Stomach (tissue), 19 donors: ENCODE measurements around the gene MZT2B. TPM values are rescaled to one million over a fixed set of nuclear protein-coding genes. Genes with fewer than 3 reads are reported as not detected.
"Not testable (repeated sequence)": the region's sequence is repeated elsewhere in the genome, so short reads cannot be mapped to it uniquely, and the experiment has no call there.

Experiments
- DNase-seq, 2 donors: peaks; one replicate each; pipeline versions ENCODE4 v3.0.0 to v3.0.0-alpha.2; 2013 to 2019
- H3K27ac ChIP-seq, 5 donors: fragments of 200-600 bp in 4 of 5; sonication (generic) in 4 of 5; one replicate each; pipeline ENCODE4 v1.5.1; 2013 to 2019; ENCODE audit warnings: mild to moderate bottlenecking in 1 of 5, moderate library complexity in 1 of 5
- H3K27me3 ChIP-seq, 3 donors: fragments of 200-600 bp; sonication (generic); one replicate each; pipeline ENCODE4 v1.5.1; 2017 to 2019; ENCODE audit warnings: mixed run types in 1 of 3
- H3K36me3 ChIP-seq, 4 donors: fragments of 200-600 bp; sonication (generic); 1 replicate in 3 of 4; 2 replicates in 1 of 4; pipeline ENCODE4 v1.5.1; 2016 to 2019
- H3K4me1 ChIP-seq, 4 donors: fragments of 200-600 bp; sonication (generic); one replicate each; pipeline ENCODE4 v1.5.1; 2016 to 2019
- H3K4me3 ChIP-seq, 4 donors: fragments of 200-600 bp; sonication (generic) in 3 of 4; one replicate each; pipeline ENCODE4 v1.5.1; 2016 to 2019; ENCODE audit warnings: mild to moderate bottlenecking in 1 of 4
- H3K9me3 ChIP-seq, 4 donors: fragments of 200-600 bp; sonication (generic); one replicate each; pipeline ENCODE4 v1.5.1; 2016 to 2019
- EP300 ChIP-seq: sonication (generic); formaldehyde crosslinking; IDR thresholded peaks from one replicate; pipeline ENCODE4 v1.6.1; 2017; ENCODE audit warnings: antibody characterized with exemption
- POLR2A ChIP-seq, 4 donors: fragments of 450-650 bp; IDR thresholded peaks; one replicate each; pipeline ENCODE4 v1.6.1; 2016; ENCODE audit warnings: antibody characterized with exemption in 4 of 4, control low read depth in 2 of 4, mild to moderate bottlenecking in 1 of 4, moderate library complexity in 1 of 4
- POLR2AphosphoS5 ChIP-seq, 3 donors: sonication (generic); formaldehyde crosslinking; IDR thresholded peaks; one replicate each; pipeline ENCODE4 v1.6.1; 2016; ENCODE audit warnings: antibody characterized with exemption in 3 of 3
- WGBS, 5 donors: extraction: QIAGEN DNeasy Blood & Tissue Kit in 3 of 5; methylation state at CpG; one replicate each; pipeline versions ENCODE4 v1.1.5 to v1.1.7; 2013 to 2018; 5-methylcytosine and 5-hydroxymethylcytosine counted together
- intact Hi-C: fragments of 100-400 bp; cut with DNase I; formaldehyde crosslinking; loops from one replicate; pipeline ENCODE4 v1.15.1; 2023; ENCODE audit warnings: low total_unique reads
- long read RNA-seq, 10 donors: transcript quantifications; one replicate each; lab custom pipeline, GENCODE V29; 2026
- polyA plus RNA-seq, 3 donors: library from polyadenylated mRNA; stranded (reverse); fragments of 200-250 nt; gene quantifications; one replicate each; pipeline ENCODE4 v1.2.3, GENCODE V29; 2013
- total RNA-seq, 5 donors: library from RNA; depleted of rRNA; stranded (reverse); fragments of >200 nt; gene quantifications; one replicate each; pipeline versions ENCODE4 v1.1.0 to v1.2.3, GENCODE V29; 2014 to 2016
- TF ChIP-seq, protein P1 (sequence below), 7 experiments: fragments of 450-650 bp in 4 of 7; fragments of 200-600 bp in 3 of 7; sonication (generic) in 3 of 7; IDR thresholded peaks; one replicate each; pipeline ENCODE4 v1.5.1; 2016 to 2019; ENCODE audit warnings: antibody characterized with exemption in 7 of 7, control low read depth in 2 of 7, mild to moderate bottlenecking in 1 of 7
- donor health status: healthy with polysubstance abuse.
- donor health status: Bipolar disorder and iron deficiency.
- donor health status: healthy.

Gene MZT2B, protein sequence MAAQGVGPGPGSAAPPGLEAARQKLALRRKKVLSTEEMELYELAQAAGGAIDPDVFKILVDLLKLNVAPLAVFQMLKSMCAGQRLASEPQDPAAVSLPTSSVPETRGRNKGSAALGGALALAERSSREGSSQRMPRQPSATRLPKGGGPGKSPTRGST
- 100 to 1,000 TPM in 2 of 5 donors, 10 to 100 TPM in 3; 52.3 to 521 (median 87.5) TPM for total RNA-seq
- polyA plus RNA-seq = 100 to 1,000 TPM; 288 to 357 (median 354) TPM
- long read RNA-seq, donor 1, transcript MZT2B-201 (3 exons, 933 nt) = major isoform, 63 of 66 reads
- long read RNA-seq, donor 1, partial matches to known transcripts = 0 of 66 reads
- long read RNA-seq, donor 1, other reads (novel, unspliced or antisense) = 0 of 66 reads
- long read RNA-seq, donor 2, transcript MZT2B-204 (2 exons, 401 nt) = minor isoform, 6 of 101 reads
- long read RNA-seq, donor 2, transcript MZT2B-201 (3 exons, 933 nt) = major isoform, 85 of 101 reads
- long read RNA-seq, donor 2, transcript MZT2B-206 (2 exons, 480 nt) = minor isoform, 7 of 101 reads
- long read RNA-seq, donor 2, partial matches to known transcripts = 0 of 101 reads
- long read RNA-seq, donor 2, other reads (novel, unspliced or antisense) = 0 of 101 reads
- long read RNA-seq, donor 3, transcript MZT2B-206 (2 exons, 480 nt) = minor isoform, 5 of 93 reads
- long read RNA-seq, donor 3, transcript MZT2B-201 (3 exons, 933 nt) = major isoform, 82 of 93 reads
- long read RNA-seq, donor 3, partial matches to known transcripts = 0 of 93 reads
- long read RNA-seq, donor 3, other reads (novel, unspliced or antisense) = 0 of 93 reads
- long read RNA-seq, donor 4, transcript MZT2B-201 (3 exons, 933 nt) = major isoform, 7 of 7 reads
- long read RNA-seq, donor 4, partial matches to known transcripts = 0 of 7 reads
- long read RNA-seq, donor 4, other reads (novel, unspliced or antisense) = 0 of 7 reads
- long read RNA-seq, donor 5, transcript MZT2B-206 (2 exons, 480 nt) = minor isoform, 9 of 175 reads
- long read RNA-seq, donor 5, transcript MZT2B-201 (3 exons, 933 nt) = major isoform, 148 of 175 reads
- long read RNA-seq, donor 5, partial matches to known transcripts = 11 of 175 reads
- long read RNA-seq, donor 5, other reads (novel, unspliced or antisense) = 0 of 175 reads
- long read RNA-seq, donor 6 = 0 reads
- long read RNA-seq, donor 7, transcript MZT2B-204 (2 exons, 401 nt) = minor isoform, 6 of 221 reads
- long read RNA-seq, donor 7, transcript MZT2B-206 (2 exons, 480 nt) = minor isoform, 13 of 221 reads
- long read RNA-seq, donor 7, transcript MZT2B-201 (3 exons, 933 nt) = major isoform, 179 of 221 reads
- long read RNA-seq, donor 7, partial matches to known transcripts = 17 of 221 reads
- long read RNA-seq, donor 7, other reads (novel, unspliced or antisense) = 0 of 221 reads
- long read RNA-seq, donor 8, transcript MZT2B-201 (3 exons, 933 nt) = major isoform, 131 of 152 reads
- long read RNA-seq, donor 8, transcript MZT2B-206 (2 exons, 480 nt) = minor isoform, 14 of 152 reads
- long read RNA-seq, donor 8, partial matches to known transcripts = 0 of 152 reads
- long read RNA-seq, donor 8, other reads (novel, unspliced or antisense) = 0 of 152 reads
- long read RNA-seq, donor 9, transcript MZT2B-206 (2 exons, 480 nt) = minor isoform, 6 of 143 reads
- long read RNA-seq, donor 9, transcript MZT2B-201 (3 exons, 933 nt) = major isoform, 119 of 143 reads
- long read RNA-seq, donor 9, transcript MZT2B-207 (2 exons, 583 nt) = minor isoform, 9 of 143 reads
- long read RNA-seq, donor 9, transcript MZT2B-204 (2 exons, 401 nt) = minor isoform, 5 of 143 reads
- long read RNA-seq, donor 9, partial matches to known transcripts = 0 of 143 reads
- long read RNA-seq, donor 9, other reads (novel, unspliced or antisense) = 0 of 143 reads
- long read RNA-seq, donor 10, transcript MZT2B-201 (3 exons, 933 nt) = major isoform, 51 of 61 reads
- long read RNA-seq, donor 10, partial matches to known transcripts = 7 of 61 reads
- long read RNA-seq, donor 10, other reads (novel, unspliced or antisense) = 0 of 61 reads

GRCh38 chr2:130181880-130182682 lies at the start of gene MZT2B:
MZT2B (plus strand) TSS chr2:130182262; CDS start chr2:130182283, 21 bp downstream.
- WGBS, 5 donors = 0 to 1% (median 1%) methylated on average over 2 to 83 of the region's 86 CpGs; no CpG with 5 or more reads in 1 of the 5 donors
- H3K27me3 ChIP-seq, H3K9me3 ChIP-seq: not testable (repeated sequence)
- H3K4me3 ChIP-seq = peak within 1 kb of the TSS; percentile 93 to 99 (median 94)
- peak; percentile 89 to 96 for DNase-seq
- intact Hi-C loops = loop anchor here (10.0 kb wide), 2 partner anchors 153 to 1303 kb away; no protein-coding TSS in a partner anchor
- TF ChIP-seq, protein P1, sequence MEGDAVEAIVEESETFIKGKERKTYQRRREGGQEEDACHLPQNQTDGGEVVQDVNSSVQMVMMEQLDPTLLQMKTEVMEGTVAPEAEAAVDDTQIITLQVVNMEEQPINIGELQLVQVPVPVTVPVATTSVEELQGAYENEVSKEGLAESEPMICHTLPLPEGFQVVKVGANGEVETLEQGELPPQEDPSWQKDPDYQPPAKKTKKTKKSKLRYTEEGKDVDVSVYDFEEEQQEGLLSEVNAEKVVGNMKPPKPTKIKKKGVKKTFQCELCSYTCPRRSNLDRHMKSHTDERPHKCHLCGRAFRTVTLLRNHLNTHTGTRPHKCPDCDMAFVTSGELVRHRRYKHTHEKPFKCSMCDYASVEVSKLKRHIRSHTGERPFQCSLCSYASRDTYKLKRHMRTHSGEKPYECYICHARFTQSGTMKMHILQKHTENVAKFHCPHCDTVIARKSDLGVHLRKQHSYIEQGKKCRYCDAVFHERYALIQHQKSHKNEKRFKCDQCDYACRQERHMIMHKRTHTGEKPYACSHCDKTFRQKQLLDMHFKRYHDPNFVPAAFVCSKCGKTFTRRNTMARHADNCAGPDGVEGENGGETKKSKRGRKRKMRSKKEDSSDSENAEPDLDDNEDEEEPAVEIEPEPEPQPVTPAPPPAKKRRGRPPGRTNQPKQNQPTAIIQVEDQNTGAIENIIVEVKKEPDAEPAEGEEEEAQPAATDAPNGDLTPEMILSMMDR (IDR thresholded peaks at IDR 0.05) = peak in 4 of 7 experiments; percentile 23 to 94 (median 80)
- peak; percentile 4 to 68 (median 4) for TF ChIP-seq POLR2AphosphoS5 (IDR thresholded peaks at IDR 0.05)
- peak within 1 kb of the TSS; percentile 89 to 96 (median 90) for H3K27ac ChIP-seq
- H3K36me3 ChIP-seq = peaks cover 0 to 18% (median 5%) of the 10 kb centered on the region in 4 donors
- peaks cover 21 to 42% (median 37%) of the 10 kb centered on the region in 4 donors for H3K4me1 ChIP-seq

GRCh38 chr2:130135692-130136541 lies 46.1 kb upstream of the MZT2B start:
- Histone ChIP-seq H3K4me3 (no peak overlapping the region), H3K27me3 (peaks cover 0 to 8% (median 0%) of the 10 kb centered on the region in 3 donors), H3K9me3 (no peaks in the 10 kb centered on the region), H3K36me3 (no peaks in the 10 kb centered on the region), H3K27ac (no peak overlapping the region), H3K4me1 (no peaks in the 10 kb centered on the region)
- intact Hi-C loops = no loop called here
- peak in 1 of 2 donors; percentile 0 for DNase-seq
- TF ChIP-seq POLR2A (IDR thresholded peaks at IDR 0.05) = no peak
- TF ChIP-seq, protein P1 (IDR thresholded peaks at IDR 0.05) = no peak
- no peak for TF ChIP-seq POLR2AphosphoS5 (IDR thresholded peaks at IDR 0.05)
- TF ChIP-seq EP300 = no peak
- WGBS, 5 donors = 80 to 95% (median 89%) methylated on average over 9 to 15 of the region's 15 CpGs

GRCh38 chr2:130136546-130136945 lies 45.5 kb upstream of the MZT2B start:
- H3K4me1 ChIP-seq, H3K36me3 ChIP-seq, H3K9me3 ChIP-seq, H3K27ac ChIP-seq, H3K27me3 ChIP-seq, DNase-seq, intact Hi-C loops, H3K4me3 ChIP-seq: not testable (repeated sequence)
- WGBS, 5 donors = 72 to 93% (median 84%) methylated on average over 3 to 9 of the region's 10 CpGs; no CpG with 5 or more reads in 1 of the 5 donors

DNA sequence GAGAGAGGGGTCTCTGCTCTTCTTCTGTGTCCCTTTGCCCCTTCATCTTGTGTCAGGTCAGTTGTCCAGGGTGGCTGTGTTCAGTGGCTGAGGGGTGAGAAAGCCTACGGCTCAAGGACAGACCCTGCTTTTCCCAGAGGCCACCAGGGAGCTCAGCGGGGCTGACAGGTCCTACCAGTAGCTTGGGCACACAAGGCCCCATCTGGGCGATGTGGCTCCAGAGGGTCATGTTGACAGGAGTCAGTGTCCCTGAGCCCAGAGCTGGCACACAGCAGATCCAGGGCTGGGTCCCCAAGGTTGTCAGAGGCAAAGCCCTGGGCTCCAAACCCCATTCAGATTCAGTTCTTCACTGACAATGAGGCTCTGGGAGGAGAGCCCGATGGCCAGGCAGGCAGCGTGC lies 44.9 kb upstream of the MZT2B start:
- H3K9me3 ChIP-seq, H3K4me1 ChIP-seq, intact Hi-C loops, H3K36me3 ChIP-seq, DNase-seq, H3K27me3 ChIP-seq, H3K27ac ChIP-seq, H3K4me3 ChIP-seq: not testable (repeated sequence)
- whole genome bisulfite sequencing, 5 donors = 65 to 83% (median 75%) methylated on average over 2 to 4 of the region's 5 CpGs

DNA sequence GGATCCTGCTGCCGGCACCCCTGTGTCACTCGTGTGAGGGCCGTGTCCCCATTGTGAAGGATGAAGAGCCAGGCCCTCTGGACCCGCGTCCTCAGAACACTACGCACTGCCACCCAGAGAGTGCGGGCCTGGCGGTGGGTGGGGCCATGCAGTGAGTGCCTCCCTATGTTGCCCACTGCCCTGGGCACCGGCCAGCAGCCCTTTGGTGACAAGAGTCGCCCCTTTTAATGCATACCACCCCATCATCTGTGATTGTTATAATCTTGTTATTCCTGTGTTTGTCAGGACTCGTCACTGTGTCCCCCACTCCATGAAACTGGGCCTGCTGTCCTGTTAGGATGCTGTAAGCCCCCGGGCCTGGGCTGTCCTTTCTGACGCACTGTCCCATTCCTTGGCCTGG lies 43.7 kb upstream of the MZT2B start:
- intact Hi-C loops, H3K36me3 ChIP-seq, H3K27ac ChIP-seq, DNase-seq, H3K9me3 ChIP-seq, H3K4me3 ChIP-seq, H3K4me1 ChIP-seq: not testable (repeated sequence)
- H3K27me3 ChIP-seq = peaks cover 0 to 14% (median 0%) of the 10 kb centered on the region in 3 donors
- WGBS, 5 donors = 73 to 94% (median 88%) methylated on average over 4 to 10 of the region's 13 CpGs

GRCh38 chr2:130138841-130139251 lies 43.2 kb upstream of the MZT2B start:
- 70 to 90% (median 76%) methylated on average over 9 to 15 of the region's 15 CpGs for WGBS, 5 donors
- H3K9me3 ChIP-seq, H3K4me3 ChIP-seq, H3K4me1 ChIP-seq, DNase-seq, H3K36me3 ChIP-seq, H3K27ac ChIP-seq, intact Hi-C loops: not testable (repeated sequence)
- peaks cover 0 to 19% (median 0%) of the 10 kb centered on the region in 3 donors for H3K27me3 ChIP-seq
